ENCODE measurements around the gene MRPL36. TPM values are rescaled to one million over a fixed set of nuclear protein-coding genes. Genes with fewer than 3 reads are reported as not detected.

Gene MRPL36
- total RNA-seq, 1 experiment from 2014 or later = 116 TPM

GRCh38 chr5:1815881-1816292 lies 16.2 kb upstream of the MRPL36 start:
- BruUV-seq (replicated peaks) = no TSS peak

DNA sequence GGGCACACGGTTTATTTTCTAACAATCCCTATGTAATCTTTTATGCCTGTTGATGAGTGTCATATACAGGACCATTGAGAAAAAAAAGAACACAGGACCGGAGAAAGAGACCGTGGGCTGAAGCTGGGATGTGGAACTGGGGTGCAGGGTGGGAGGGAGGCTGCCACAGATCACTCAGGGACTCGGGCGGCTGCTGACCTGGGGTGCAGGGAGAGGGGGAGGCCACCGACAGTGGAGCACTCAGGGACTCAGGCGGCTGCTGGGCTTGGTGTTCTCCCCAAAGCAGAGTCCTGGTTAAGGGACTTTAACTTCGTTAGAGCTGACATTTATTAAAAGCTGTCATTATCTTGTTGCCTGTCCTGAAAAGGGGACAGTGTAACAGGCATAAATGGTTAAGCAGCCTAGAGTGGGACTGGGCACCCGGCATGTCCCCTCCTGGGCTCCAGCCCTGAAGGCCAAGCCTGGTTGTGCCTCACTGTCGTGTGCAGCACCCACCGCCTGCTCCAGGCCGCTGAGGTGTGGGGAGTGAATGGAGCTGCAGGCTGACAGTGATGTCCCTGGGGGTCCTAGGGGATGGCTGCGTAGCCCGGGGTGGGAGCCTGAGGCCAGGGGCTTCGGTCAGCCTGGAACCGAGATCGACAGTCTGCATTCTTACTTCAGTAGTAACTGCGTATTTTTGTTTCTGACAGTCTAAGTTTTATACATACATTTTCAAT lies 15.6 kb upstream of the MRPL36 start:
- no peak overlapping the region for H3K4me3 ChIP-seq (ENCODE audit: low read length)
- no peak overlapping the region for H3K27ac ChIP-seq (ENCODE audit: low read length)
- no peaks in the 10 kb centered on the region for H3K27me3 ChIP-seq (ENCODE audit: low read length)
- no TSS peak for BruUV-seq (replicated peaks)
- H2AFZ ChIP-seq (ENCODE audit: low read length) = no peak overlapping the region
- H3K36me3 ChIP-seq (ENCODE audit: low read depth, low read length) = peaks cover 67% of the 10 kb centered on the region
- POLR2A ChIA-PET (ENCODE audit: unreplicated experiment) = no interaction called here
- CTCF ChIA-PET = no interaction called here
- DNase-seq (no peak), ATAC-seq (no peak)
- H3K79me2 ChIP-seq (ENCODE audit: low read length) = peaks cover 26% of the 10 kb centered on the region
- no peaks in the 10 kb centered on the region for H3K9me2 ChIP-seq (replicated peaks; ENCODE audit: low read length)
- no peaks in the 10 kb centered on the region for H3K4me1 ChIP-seq (ENCODE audit: insufficient read depth, low read length)
- H3K9me3 ChIP-seq (ENCODE audit: low read length) = no peaks in the 10 kb centered on the region
- TF ChIP-seq EZH2 (IDR thresholded peaks at IDR 0.05; ENCODE audit: low read length, unreplicated experiment) (no peak), CTCF (conservative IDR thresholded peaks at IDR 0.05; ENCODE audit: low read depth, low read length) (no peak), EZH2phosphoT487 (IDR thresholded peaks at IDR 0.05; ENCODE audit: borderline replicate concordance, low read length) (no peak)
- H4K20me1 ChIP-seq (ENCODE audit: low read length) = peaks cover 11% of the 10 kb centered on the region; the same call in 1 of the 2 replicates
- H3K9ac ChIP-seq (ENCODE audit: low read length) = no peak overlapping the region
- H3K4me2 ChIP-seq (ENCODE audit: low read length) = no peak overlapping the region
- H3F3A ChIP-seq (ENCODE audit: low read length, unreplicated experiment) = no peaks in the 10 kb centered on the region
- intact Hi-C loops (cut with micrococcal nuclease) = no loop called here

More at GRCh38 chr5:1815881-1816292, 16.2 kb upstream of the MRPL36 start:
- Histone ChIP-seq H3K4me3 (ENCODE audit: low read length) (no peak overlapping the region), H4K20me1 (ENCODE audit: low read length) (peaks cover 11% of the 10 kb centered on the region; the same call in 1 of the 2 replicates), H3F3A (ENCODE audit: low read length, unreplicated experiment) (no peaks in the 10 kb centered on the region), H3K4me2 (ENCODE audit: low read length) (no peak overlapping the region), H2AFZ (ENCODE audit: low read length) (no peak overlapping the region), H3K36me3 (ENCODE audit: low read depth, low read length) (peaks cover 68% of the 10 kb centered on the region), H3K4me1 (ENCODE audit: insufficient read depth, low read length) (no peaks in the 10 kb centered on the region), H3K79me2 (ENCODE audit: low read length) (peaks cover 19% of the 10 kb centered on the region), H3K27me3 (ENCODE audit: low read length) (no peaks in the 10 kb centered on the region), H3K9me3 (ENCODE audit: low read length) (no peaks in the 10 kb centered on the region), H3K9me2 (replicated peaks; ENCODE audit: low read length) (no peaks in the 10 kb centered on the region), H3K27ac (ENCODE audit: low read length) (no peak overlapping the region), H3K9ac (ENCODE audit: low read length) (no peak overlapping the region)
- ChIA-PET CTCF (no interaction called here), POLR2A (ENCODE audit: unreplicated experiment) (no interaction called here)
- intact Hi-C loops (cut with micrococcal nuclease) = no loop called here
- DNase-seq (no peak), ATAC-seq (no peak)
- no peak for TF ChIP-seq EZH2phosphoT487 (IDR thresholded peaks at IDR 0.05; ENCODE audit: borderline replicate concordance, low read length)
- no peak for TF ChIP-seq CTCF (conservative IDR thresholded peaks at IDR 0.05; ENCODE audit: low read depth, low read length)
- no peak for TF ChIP-seq EZH2 (IDR thresholded peaks at IDR 0.05; ENCODE audit: low read length, unreplicated experiment)
